Measurements from ENCODE around the gene TTBK2. TPM values are rescaled to one million over a fixed set of nuclear protein-coding genes. Genes with fewer than 3 reads are reported as not detected.

The TTBK2 gene
- total and polyA plus RNA-seq, 10 of the 15 experiments (the other 5 are each of a cell fraction or from before 2014, with no cell fraction given), result 0.66 to 9.1 (median 3.7) TPM

DNA sequence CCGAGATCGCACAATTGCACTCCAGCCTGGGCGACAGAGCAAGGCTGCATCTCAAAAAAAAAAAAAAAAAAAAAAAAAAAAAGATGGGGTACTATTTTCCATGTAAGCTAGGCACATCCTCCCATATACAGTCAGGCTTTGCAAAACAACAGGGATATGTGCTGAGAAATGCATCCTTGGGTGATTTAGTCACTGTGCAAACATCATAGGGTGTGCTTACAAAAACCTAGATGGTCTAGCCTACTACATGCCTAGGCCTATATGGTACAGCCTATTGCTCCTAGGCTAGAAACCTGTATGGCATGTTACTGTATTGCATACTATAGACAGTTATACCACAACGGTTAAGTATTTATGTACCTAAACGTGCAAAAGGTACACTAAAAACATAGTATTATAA, 75.0 kb downstream of the TTBK2 start (continued):
- TF ChIP-seq SMC3 (IDR thresholded peaks at IDR 0.05; ENCODE audit: borderline replicate concordance, low read length), result no peak
- TF ChIP-seq, protein P1, sequence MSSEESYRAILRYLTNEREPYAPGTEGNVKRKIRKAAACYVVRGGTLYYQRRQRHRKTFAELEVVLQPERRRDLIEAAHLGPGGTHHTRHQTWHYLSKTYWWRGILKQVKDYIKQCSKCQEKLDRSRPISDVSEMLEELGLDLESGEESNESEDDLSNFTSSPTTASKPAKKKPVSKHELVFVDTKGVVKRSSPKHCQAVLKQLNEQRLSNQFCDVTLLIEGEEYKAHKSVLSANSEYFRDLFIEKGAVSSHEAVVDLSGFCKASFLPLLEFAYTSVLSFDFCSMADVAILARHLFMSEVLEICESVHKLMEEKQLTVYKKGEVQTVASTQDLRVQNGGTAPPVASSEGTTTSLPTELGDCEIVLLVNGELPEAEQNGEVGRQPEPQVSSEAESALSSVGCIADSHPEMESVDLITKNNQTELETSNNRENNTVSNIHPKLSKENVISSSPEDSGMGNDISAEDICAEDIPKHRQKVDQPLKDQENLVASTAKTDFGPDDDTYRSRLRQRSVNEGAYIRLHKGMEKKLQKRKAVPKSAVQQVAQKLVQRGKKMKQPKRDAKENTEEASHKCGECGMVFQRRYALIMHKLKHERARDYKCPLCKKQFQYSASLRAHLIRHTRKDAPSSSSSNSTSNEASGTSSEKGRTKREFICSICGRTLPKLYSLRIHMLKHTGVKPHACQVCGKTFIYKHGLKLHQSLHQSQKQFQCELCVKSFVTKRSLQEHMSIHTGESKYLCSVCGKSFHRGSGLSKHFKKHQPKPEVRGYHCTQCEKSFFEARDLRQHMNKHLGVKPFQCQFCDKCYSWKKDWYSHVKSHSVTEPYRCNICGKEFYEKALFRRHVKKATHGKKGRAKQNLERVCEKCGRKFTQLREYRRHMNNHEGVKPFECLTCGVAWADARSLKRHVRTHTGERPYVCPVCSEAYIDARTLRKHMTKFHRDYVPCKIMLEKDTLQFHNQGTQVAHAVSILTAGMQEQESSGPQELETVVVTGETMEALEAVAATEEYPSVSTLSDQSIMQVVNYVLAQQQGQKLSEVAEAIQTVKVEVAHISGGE (CRISPR knock-in tag; IDR thresholded peaks at IDR 0.05), result no peak
- TF ChIP-seq ASH2L (IDR thresholded peaks at IDR 0.05; ENCODE audit: borderline replicate concordance, low read depth), result no peak
- TF ChIP-seq POU2F2 (IDR thresholded peaks at IDR 0.05; ENCODE audit: borderline replicate concordance, low read depth, low read length), result no peak
- TF ChIP-seq, protein P2, sequence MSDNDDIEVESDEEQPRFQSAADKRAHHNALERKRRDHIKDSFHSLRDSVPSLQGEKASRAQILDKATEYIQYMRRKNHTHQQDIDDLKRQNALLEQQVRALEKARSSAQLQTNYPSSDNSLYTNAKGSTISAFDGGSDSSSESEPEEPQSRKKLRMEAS (IDR thresholded peaks at IDR 0.05; ENCODE audit: low read depth, low read length), result no peak
- TF ChIP-seq NRF1 (conservative IDR thresholded peaks at IDR 0.05; ENCODE audit: low read depth, low read length), result no peak

DNA sequence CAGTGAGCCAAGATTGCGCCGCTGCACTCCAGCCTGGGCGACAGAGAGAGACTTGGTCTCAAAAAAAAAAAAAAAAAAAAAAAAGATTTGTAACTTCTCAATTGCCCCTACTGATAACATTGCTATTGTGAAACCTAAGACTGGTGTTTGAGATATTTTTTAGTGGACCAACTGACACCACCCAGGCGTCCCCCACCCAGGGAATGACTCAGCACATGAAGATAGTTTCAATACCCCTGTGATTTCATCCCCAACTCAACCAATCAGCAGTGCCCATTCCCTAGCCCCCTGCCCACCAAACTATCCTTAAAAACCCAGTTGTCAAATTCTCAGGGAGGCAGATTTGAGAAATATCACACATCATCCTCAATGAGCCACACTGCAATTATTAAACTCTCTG, 76.9 kb downstream of the TTBK2 start:
- ChIA-PET POLR2A (no interaction called here), RAD21 (ENCODE audit: unreplicated experiment) (no interaction called here), CTCF (no interaction called here), SMC1A (ENCODE audit: uncharacterized antibody, unreplicated experiment) (no interaction called here)
- H4K20me1 ChIP-seq (ENCODE audit: control insufficient read depth, insufficient read depth), result no peaks in the 10 kb centered on the region
- H3K36me3 ChIP-seq (ENCODE audit: control insufficient read depth in 2 of 2, insufficient read depth in 2 of 2, low read length in 1 of 2), result no peaks in the 10 kb centered on the region
- H3K4me1 ChIP-seq (ENCODE audit: control insufficient read depth, insufficient read depth, low read length), result no peaks in the 10 kb centered on the region
- no peak overlapping the region for H3K27ac ChIP-seq (ENCODE audit: control insufficient read depth, insufficient read depth)
- BruUV-seq (replicated peaks), result no TSS peak
- H3K27me3 ChIP-seq (replicated peaks in 1 of 2; ENCODE audit: control insufficient read depth in 2 of 2, insufficient read depth in 2 of 2, low read length in 1 of 2), result no peaks in the 10 kb centered on the region
- FAIRE-seq (no peak), DNase-seq (ENCODE audit: low read depth, low spot score) (no peak), ATAC-seq (no peak)
- no peak overlapping the region for H3K9ac ChIP-seq (ENCODE audit: control insufficient read depth, insufficient read depth, low read length)
- no peak overlapping the region for H3K4me2 ChIP-seq (ENCODE audit: control insufficient read depth, insufficient read depth)
- H3K79me2 ChIP-seq (ENCODE audit: control insufficient read depth, insufficient read depth, low read length), result no peaks in the 10 kb centered on the region
- intact Hi-C loops (cut with micrococcal nuclease; ENCODE audit: unreplicated experiment) (no loop called here), in situ Hi-C loops (cut with MboI) (no loop called here)
- WGBS (ENCODE audit: insufficient coverage, insufficient replicate concordance, low lambda C conversion rate, missing lambda C conversion rate), result 42% methylated on average over 1 of the region's 4 CpGs
- peaks cover 3% of the 10 kb centered on the region; the same call in 2 of the 3 replicates for H3K9me3 ChIP-seq (replicated peaks; ENCODE audit: control insufficient read depth, insufficient read depth, low read length)
- no peak overlapping the region for H2AFZ ChIP-seq (ENCODE audit: control insufficient read depth, low read depth, low read length)
- H3K4me3 ChIP-seq, result no peak overlapping the region
- TF ChIP-seq CREM (IDR thresholded peaks at IDR 0.05; ENCODE audit: low read depth) (no peak), RBBP5 (conservative IDR thresholded peaks at IDR 0.05) (no peak), CHD2 (IDR thresholded peaks at IDR 0.05; ENCODE audit: borderline replicate concordance, low read depth, low read length) (no peak)
- TF ChIP-seq, protein P3, sequence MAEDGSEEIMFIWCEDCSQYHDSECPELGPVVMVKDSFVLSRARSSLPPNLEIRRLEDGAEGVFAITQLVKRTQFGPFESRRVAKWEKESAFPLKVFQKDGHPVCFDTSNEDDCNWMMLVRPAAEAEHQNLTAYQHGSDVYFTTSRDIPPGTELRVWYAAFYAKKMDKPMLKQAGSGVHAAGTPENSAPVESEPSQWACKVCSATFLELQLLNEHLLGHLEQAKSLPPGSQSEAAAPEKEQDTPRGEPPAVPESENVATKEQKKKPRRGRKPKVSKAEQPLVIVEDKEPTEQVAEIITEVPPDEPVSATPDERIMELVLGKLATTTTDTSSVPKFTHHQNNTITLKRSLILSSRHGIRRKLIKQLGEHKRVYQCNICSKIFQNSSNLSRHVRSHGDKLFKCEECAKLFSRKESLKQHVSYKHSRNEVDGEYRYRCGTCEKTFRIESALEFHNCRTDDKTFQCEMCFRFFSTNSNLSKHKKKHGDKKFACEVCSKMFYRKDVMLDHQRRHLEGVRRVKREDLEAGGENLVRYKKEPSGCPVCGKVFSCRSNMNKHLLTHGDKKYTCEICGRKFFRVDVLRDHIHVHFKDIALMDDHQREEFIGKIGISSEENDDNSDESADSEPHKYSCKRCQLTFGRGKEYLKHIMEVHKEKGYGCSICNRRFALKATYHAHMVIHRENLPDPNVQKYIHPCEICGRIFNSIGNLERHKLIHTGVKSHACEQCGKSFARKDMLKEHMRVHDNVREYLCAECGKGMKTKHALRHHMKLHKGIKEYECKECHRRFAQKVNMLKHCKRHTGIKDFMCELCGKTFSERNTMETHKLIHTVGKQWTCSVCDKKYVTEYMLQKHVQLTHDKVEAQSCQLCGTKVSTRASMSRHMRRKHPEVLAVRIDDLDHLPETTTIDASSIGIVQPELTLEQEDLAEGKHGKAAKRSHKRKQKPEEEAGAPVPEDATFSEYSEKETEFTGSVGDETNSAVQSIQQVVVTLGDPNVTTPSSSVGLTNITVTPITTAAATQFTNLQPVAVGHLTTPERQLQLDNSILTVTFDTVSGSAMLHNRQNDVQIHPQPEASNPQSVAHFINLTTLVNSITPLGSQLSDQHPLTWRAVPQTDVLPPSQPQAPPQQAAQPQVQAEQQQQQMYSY (CRISPR knock-in tag; IDR thresholded peaks at IDR 0.05), result no peak
- TF ChIP-seq, protein P4, sequence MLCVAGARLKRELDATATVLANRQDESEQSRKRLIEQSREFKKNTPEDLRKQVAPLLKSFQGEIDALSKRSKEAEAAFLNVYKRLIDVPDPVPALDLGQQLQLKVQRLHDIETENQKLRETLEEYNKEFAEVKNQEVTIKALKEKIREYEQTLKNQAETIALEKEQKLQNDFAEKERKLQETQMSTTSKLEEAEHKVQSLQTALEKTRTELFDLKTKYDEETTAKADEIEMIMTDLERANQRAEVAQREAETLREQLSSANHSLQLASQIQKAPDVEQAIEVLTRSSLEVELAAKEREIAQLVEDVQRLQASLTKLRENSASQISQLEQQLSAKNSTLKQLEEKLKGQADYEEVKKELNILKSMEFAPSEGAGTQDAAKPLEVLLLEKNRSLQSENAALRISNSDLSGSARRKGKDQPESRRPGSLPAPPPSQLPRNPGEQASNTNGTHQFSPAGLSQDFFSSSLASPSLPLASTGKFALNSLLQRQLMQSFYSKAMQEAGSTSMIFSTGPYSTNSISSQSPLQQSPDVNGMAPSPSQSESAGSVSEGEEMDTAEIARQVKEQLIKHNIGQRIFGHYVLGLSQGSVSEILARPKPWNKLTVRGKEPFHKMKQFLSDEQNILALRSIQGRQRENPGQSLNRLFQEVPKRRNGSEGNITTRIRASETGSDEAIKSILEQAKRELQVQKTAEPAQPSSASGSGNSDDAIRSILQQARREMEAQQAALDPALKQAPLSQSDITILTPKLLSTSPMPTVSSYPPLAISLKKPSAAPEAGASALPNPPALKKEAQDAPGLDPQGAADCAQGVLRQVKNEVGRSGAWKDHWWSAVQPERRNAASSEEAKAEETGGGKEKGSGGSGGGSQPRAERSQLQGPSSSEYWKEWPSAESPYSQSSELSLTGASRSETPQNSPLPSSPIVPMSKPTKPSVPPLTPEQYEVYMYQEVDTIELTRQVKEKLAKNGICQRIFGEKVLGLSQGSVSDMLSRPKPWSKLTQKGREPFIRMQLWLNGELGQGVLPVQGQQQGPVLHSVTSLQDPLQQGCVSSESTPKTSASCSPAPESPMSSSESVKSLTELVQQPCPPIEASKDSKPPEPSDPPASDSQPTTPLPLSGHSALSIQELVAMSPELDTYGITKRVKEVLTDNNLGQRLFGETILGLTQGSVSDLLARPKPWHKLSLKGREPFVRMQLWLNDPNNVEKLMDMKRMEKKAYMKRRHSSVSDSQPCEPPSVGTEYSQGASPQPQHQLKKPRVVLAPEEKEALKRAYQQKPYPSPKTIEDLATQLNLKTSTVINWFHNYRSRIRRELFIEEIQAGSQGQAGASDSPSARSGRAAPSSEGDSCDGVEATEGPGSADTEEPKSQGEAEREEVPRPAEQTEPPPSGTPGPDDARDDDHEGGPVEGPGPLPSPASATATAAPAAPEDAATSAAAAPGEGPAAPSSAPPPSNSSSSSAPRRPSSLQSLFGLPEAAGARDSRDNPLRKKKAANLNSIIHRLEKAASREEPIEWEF (IDR thresholded peaks at IDR 0.05; ENCODE audit: insufficient replicate concordance, low read depth, low read length), result no peak
